GM21737 (cell line): Measurements from ENCODE around the gene PRKCQ.

ENCODE experiments used
- ATAC-seq: cut with Tn5 transposase; IDR thresholded peaks from one replicate; pipeline ENCODE4 v1.9.1; 2021; ENCODE audit warnings: mild to moderate bottlenecking, moderate library complexity; ENCODE audit not compliant: unreplicated experiment

The PRKCQ gene

DNA sequence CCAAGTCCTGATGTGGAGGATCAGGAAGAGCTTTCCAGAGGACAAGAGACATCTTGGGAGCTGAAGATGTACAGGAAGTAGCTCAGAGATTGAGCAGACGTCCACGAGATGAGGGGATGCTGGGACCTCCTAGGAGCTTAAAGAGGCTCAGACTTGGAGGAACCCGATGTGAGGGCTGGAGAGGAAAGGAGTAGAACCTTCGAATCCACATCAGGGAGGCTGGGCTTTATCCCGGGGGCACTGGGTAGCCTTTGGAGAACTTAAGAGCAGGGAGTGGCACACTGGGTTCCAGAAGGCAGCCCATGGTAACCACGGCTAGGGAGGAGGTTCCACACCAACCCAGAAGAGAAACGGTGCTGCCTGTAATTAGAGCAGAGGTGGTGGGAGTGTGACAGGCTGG, 10.8 kb downstream of the PRKCQ start:
- ATAC-seq, result no peak

DNA sequence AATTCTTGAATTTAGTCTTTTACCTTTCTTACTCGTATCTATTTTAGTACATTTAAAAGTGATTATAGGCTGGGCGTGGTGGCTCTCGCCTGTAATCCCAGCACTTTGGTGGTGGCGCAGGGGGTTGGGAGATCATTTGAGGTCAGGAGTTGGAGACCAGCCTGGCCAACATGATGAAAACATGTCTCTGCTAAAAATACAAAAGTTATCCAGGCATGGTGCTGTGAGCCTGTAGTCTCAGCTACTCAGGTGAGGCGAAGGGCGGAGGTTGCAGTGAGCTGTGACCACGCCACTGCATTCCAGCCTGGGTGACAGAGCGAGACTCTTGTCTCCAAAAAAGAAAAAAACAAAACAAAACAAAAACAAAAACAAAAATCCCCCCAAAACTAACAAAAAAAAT, 12.2 kb downstream of the PRKCQ start:
- no peak for ATAC-seq

DNA sequence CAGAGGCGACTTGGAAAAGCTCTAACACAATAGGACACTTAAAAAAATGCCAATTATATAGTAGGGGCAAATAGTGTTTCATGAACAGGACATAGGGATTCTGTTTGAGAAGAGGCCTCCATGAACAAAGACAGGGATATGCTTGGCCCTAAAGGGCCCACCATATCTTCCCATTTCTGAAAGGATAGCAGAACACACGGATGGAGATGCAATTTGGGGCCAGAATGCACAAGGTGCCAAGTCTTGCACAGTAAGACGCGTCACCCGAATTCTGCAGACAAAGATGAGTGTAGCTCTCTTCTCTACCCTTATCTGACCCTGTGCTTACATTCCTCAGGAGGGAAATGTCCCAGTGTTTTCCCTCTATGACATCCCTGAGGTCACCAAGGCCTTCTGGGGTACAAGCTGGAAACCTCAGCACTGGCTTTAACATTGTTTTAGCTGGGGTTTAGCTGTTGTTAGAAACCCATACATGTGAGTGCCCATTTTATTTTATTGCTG, 12.8 kb downstream of the PRKCQ start:
- no peak for ATAC-seq

DNA sequence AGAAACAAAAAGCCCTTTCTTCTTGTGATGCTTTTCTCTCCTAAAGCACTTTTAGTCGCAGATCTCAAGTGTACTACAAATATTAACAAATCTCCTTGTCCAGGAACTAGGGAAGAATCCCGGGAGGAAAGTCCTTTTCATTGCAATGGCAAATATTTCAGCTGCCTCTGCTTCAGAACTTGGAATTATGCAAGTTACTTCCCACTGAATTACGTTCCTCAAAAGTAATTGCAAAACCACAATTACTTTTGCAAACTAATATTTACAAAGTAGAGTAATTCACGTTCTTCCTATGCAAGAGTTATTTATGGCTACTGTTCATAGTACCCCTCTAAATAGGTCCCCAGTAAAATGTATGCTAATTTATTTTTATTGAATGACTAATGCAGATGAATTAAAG, 14.5 kb downstream of the PRKCQ start:
- ATAC-seq, result no peak

DNA sequence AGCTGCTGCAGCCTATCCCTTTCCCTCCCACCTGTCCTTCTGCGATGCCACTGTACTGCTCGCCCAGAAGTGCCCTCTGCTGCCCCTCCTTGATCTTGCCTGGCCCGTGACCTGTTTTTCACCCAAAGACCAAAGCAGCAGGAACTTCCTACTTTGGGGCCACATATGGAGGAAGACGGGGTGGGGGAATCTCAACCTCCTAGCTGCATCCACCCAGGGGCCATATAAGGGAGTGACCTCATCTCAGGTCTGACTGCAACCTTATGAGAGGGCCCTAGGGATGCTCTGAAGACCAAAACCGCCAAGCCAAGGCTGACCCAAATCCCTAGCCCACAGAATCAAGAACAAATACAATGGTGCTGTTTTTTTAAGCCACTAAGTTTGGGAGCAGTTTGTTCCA, 15.7 kb downstream of the PRKCQ start:
- no peak for ATAC-seq

DNA sequence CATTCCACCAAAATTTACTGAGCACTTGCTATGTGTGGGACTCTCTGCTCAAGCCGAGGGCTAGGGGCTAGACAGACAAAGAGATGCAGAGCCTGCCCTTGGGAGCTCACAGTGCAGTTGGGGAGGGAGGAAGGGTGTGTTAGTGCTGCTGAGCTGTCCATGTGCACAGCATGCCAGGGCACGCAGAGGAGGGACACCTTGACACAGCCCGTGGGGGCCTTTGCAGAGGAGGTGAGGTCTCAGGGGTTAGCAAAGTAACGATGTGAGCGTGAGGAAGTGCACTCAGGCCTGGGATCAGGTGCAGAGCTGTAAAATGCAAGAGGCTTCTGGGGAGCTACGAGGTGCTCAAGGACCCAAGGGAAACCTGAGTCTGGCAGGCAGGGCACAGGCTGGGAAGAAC, 16.3 kb downstream of the PRKCQ start:
- no peak for ATAC-seq

DNA sequence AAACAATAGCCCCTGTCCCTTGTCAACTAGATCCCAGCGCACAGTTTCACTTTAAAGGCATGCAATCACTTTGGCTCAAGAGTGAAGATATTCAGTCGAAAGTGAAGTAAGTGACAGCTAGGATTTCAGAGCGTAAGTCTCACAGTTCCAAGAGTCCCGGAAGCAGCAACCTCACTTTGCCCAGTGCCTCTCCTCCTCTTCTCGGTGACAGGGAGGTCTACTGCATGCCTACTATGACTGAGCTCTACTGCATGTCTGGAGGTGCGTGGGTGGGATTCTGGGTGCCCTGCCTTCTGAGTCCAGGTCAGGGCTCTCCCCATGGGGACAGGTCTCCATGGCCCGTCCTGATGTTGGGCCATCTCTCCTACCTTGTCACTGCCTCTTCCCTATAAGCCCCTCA, 17.0 kb downstream of the PRKCQ start:
- ATAC-seq, result no peak

DNA sequence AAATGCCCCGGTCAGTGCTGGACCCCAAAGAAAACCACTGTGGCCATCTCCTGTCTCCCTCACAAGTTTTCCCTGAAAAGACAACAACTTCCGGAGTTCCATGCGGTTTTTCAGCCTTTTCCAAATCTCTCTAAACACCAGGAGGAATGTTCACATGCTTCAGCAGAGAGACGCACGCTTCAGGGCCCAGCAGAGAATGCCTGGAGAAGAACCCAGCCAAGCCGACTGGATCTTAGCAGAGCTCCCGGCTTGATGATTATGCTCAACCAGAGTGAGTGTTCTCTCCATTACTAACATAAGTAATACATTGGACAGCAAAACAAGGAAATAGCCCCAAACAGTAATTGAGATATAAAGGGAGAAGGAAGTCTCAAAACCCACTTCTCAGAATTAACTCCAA, 17.9 kb downstream of the PRKCQ start:
- no peak for ATAC-seq

DNA sequence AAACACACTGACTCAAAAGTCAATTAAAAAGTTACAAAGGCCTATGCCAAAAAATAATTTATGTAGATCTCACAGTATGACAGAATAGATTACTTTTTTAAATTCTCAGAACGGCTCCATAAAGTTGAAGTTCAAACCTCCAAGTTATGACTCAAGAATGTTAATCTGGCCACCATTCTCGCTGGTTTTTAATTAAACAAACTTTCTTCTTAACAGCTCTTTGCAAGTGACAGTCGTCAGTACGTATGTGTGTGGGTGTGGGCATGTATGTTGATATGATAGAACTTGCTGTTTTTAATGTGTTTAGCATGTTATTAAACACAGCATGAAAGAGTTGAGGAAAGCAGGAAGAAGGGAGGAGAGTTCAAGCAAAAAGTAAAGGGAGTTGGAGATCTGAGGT, 18.5 kb downstream of the PRKCQ start:
- ATAC-seq, result no peak

DNA sequence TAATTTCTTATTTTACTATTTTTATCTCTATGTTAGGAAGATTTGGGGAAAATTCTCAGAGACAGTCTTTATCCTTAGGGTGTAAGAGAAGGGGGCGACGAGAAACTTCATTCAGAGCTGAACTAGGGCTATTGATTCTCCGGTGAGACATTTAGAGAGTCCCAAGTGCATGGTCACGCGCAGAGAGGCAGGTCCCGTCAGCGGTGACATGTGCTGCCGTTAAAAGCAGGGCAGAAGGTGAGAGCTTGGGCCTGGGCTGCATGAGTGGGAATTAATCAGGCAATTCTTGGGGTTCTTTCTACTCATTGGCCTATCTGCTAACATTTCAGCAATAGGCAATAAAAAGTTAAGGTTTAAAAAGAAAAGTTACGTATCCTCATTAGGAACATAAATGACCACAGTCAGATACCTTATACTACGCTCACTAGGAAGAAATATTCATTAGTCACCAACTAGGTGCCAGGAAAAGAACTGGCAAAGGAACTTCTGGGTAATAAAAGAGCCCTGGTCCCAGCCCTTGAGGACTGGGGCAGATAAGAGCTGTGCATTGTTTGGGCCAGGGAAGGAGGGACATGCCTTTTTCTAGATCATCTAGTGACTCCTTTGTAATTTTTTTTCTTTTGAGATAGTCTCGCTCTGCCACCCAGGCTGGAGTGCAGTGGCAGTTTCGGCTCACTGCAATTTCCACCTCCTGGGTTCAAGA, 21.2 kb downstream of the PRKCQ start:
- no peak for ATAC-seq

DNA sequence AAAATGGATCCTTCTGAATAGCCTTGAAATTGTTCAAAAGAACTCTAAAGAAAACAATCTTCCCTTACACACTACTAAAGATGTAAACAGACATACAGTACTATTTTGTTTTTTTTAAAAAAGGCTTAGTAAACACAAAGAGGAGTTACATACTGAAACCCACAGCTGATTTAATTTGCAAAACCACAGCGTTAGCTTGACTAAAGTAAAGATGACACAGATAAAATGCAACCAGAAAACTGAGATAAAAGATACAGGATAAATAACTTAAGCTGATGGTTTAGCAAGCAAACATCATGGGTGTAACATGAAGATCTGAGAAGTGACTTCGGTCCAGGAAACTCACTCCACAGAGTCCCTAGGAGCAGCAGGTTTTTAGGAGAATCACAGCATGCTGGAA, 21.8 kb downstream of the PRKCQ start:
- ATAC-seq, result no peak

DNA sequence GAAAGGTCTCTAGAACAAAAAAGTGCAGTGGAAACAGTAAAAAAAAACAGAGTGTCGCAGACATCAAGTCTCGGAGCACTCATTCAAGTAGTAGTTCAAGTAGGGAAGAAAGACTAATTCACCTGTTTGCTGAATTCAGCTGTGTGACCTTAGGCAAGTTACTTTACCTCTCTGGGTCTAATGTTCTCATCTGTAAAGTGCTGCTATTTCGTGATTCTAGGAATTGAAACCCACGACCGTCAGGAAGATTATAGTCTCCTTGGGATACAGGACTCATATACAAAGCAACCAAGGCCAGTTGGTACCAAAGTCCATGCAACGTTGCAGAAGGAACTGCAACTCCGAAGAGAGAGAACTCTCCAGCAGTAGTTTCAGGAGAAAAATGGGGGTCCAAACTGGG, 26.1 kb downstream of the PRKCQ start:
- no peak for ATAC-seq

DNA sequence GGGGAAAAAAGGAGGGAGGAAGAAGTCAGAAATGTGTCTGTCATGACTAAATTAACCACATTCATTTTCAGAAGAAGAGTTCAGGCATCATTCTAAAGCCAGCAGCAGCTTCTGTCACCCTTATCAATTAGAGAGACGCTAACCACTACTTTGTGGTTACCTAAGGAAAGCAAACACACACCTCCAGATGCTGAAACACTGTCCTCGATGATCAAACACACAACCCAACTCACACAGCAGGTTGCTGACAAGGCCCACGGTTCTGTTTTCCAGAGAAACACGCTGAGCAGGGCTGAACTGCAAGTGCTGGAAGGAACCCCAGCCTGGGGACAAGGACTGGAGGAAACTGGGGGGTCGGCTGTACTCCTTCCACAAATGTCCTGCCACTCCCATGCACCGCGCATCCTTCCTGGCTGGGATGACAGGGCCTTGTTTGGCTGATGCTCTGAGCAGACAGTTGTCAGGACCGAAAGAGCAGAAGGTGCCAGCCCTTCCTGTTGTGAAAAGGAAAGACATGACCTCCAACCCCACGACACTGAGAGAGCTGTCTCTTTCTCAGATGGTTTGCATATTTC, 36.6 kb downstream of the PRKCQ start:
- no peak for ATAC-seq

DNA sequence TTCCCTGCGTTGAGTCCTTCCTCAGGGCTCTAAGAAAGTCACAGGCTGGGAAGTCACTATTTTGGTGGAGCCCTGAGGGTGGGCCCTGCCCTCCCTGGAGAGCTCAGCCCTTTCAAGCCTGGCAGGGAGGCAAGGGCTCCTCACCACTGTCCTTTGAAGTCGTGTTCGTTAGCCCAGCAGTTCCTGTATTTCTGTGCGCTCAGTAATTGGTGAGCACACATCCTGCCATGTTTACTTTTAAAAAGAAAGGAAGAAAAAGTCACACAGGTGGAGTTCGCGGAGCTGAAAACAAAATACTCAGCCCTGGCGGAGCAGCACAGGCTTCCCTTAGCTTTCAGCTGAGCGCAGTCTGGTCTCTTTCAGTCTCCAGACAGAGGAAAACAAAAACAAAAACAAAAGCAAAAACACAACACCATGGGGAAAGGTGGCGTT, 37.1 kb downstream of the PRKCQ start:
- ATAC-seq, result no peak

DNA sequence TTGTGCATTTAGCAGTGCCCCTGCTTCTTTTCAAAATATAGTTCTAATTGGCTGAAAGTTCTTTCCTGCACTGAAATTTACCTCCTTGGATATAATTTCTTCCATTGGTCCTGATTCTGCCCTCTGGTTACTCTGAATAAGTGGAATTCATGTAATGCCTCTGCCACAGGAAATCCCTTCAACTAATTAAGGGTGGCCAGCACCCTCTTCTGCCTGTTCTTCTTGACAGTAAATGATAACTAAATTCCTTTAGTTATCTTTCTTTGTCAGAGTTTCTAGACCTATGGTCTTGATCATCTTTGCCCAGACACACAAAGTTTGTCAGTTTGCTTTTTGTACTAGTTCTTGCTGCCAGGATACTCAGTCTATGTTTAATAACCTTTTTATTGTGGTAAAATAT, 40.2 kb downstream of the PRKCQ start:
- ATAC-seq, result no peak

DNA sequence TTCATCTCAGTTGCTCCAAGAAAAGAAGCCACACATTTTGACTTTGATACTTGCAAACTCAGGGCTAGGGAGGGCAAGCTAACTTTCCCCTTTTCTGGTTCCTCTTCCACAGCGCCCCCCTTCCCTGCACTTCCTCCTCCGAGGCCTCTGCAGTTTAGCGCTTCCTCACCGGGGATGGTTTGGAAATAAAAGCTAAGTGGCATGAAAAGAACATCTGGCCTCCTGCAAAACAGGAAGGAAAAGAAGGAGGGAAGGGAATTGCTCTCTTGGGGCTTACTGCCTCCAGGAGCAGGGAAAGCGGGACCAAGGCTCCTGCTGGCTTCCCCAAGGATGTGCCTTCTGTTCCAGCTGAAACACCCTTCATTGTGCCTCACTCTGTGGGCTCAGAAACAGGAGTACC, 42.3 kb downstream of the PRKCQ start:
- ATAC-seq, result no peak

DNA sequence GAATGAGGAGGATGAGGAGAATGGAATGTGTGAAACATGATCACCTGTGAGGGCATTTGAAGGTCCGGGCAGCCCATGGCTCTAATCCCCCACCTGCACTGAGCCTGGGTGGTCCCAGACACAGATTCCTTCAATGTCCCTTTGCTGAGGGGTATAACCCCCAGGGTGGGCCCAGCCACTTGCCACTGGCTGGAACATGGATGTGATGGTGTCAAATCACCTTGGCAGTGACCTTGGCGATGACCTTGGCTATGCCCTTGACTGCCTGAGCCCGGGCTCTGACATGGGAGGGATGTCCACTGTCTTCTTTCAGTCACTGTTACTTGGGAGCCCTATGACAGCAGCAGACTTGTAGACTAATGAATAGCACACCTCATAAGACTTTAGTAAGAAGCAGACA, 44.0 kb downstream of the PRKCQ start:
- ATAC-seq, result no peak

DNA sequence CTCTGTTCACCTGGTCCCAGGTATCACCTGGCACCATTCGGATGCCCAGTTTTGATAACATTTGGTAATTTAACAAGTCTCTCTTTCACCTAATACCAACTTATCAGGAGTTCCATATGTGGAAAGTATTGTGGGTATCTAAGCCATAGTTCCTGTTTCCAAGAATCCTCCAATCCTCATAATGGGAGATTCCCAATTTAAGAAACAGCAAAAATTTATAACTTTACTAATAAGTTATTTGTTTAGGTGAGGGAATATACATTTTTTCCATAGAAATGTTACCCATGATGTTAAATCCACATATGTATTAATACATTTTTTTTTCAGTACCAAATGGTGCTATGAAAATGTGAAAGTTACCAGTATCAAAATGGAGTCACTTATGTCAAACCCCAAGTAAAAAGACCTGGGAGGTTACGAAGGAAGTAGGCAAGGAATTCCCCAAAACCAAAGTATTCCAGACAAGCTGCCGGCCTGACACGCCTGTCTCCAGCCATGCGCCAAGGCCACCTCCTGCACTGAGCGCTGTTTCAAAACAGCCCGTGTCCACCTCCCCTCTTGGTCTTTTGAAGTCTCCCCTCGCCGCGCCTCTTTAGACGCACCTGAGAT, 44.8 kb downstream of the PRKCQ start:
- no peak for ATAC-seq

DNA sequence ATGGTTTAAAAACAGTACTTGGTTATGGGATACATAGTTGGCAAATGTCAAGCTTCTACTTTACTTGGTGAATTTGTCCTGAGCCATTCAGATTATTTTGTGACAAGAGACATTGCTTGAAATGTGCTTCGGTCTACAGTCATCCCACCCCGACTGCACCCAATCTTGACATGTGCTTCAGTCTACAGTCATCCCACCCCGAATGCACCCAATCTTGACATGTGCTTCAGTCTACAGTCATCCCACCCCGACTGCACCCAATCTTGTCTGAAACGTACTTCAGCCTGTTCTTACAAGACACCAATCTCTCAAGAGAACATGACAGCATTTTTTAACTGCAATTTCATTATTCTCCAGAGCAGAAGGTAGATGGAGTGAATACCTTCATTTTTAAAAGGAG, 47.8 kb downstream of the PRKCQ start:
- ATAC-seq, result no peak

DNA sequence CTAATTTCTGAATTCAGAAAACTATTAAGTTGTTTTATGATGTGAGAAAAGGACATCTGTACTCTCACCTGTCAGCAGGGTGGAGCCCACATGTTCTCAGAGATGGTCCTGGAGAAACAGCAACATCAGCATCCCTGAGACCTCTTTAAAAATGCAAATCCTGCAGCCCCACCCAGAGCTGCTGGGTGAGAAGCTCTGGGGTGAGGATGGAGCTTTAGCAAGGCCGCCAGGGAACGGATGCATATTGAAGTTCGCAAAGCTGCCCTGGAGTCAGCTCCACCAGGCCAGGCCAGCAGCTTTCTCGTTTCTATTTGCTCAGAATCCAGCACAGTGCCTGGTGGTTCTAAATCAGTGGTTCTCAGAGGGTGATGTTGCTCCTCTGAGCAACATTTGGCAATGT, 49.1 kb downstream of the PRKCQ start:
- ATAC-seq, result no peak

DNA sequence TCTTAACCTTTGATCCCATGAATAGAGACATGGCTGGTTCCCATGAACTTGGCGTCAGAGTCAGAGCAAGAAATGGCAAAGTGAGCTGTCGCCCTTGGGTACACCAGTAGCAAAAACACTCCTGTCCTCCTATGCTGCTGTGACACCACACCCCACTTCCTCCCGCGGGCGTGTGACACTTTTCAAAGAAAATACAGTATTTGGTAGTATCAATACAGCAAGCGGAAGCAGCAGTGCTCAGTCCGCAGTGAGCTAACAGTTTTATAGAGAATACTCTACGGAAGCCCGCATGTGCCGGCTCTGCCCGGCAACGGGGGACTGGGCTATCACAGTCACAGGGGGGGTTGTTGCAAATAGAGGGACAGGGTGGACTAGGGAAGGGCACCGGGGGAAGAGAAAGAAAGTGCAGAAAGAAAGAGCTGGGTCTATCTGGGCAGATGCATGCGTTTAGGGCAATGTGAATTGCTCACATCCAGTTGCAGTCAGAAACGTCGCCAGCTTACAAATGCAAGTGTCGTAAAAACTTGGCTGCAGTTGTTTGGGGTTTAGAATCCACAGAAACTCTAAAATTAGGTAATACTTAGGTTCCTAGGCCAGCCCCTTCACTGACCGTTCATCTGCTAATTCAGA, 49.8 kb downstream of the PRKCQ start:
- ATAC-seq, result no peak
